Bronchial smooth muscle cell (primary cell): ENCODE data around the gene PALM3. TPM values are rescaled to one million over a fixed set of nuclear protein-coding genes. Genes with fewer than 3 reads are reported as not detected.

ENCODE experiments used
- total RNA-seq: library from RNA; depleted of rRNA; stranded (reverse); fragments of >200 nt; gene quantifications from 2 replicates; pipeline ENCODE4 v1.2.1, GENCODE V29; 2014

The PALM3 gene
- 0.16 and 0.17 TPM in 2 replicates for total RNA-seq

GRCh38 chr19:14061751-14062557, at the start of gene PALM3:
TSS of gene PALM3 (minus strand) at chr19:14062076. CDS start at chr19:14061980, 96 bp downstream.

GRCh38 chr19:14090509-14091080, 28.7 kb upstream of the PALM3 start, which contains the start of gene SAMD1:
TSS of gene SAMD1 (minus strand) at chr19:14090751.

GRCh38 chr19:14085309-14085995, 23.6 kb upstream of the PALM3 start, which contains the start of gene C19orf67:
TSS of gene C19orf67 (minus strand) at chr19:14085783. CDS start at chr19:14085627, 156 bp downstream.

GRCh38 chr19:14072535-14073260, 10.8 kb upstream of the PALM3 start, which contains the start of gene MISP3:
TSS of gene MISP3 (plus strand) at chr19:14072786. CDS start at chr19:14073310, 524 bp downstream.

GRCh38 chr19:14031719-14032480, 30.0 kb downstream of the PALM3 start, which contains the start of gene IL27RA:
TSS of gene IL27RA (plus strand) at chr19:14031762. CDS start at chr19:14031873, 111 bp downstream.

GRCh38 chr19:14027856-14028450, 33.9 kb downstream of the PALM3 start, which contains the start of gene RLN3:
TSS of gene RLN3 (plus strand) at chr19:14028148. CDS start at chr19:14028205, 57 bp downstream.

GRCh38 chr19:14006085-14006765, 55.7 kb downstream of the PALM3 start, which contains the start of gene RFX1:
TSS of gene RFX1 (minus strand) at chr19:14006320. CDS start at chr19:13993843, 12,477 bp downstream.

Other genes with a start within 250 kb of the PALM3 start
- gene NANOS3, start 184.9 kb downstream of the PALM3 start, total RNA-seq, result 0.43 TPM in 1 of 2 replicates, not detected in the other
- gene BRME1, start 156.0 kb downstream of the PALM3 start, total RNA-seq, result 0.32 TPM in 1 of 2 replicates, not detected in the other
- gene CC2D1A, start 155.9 kb downstream of the PALM3 start, total RNA-seq, result 4.7 and 6.6 TPM in 2 replicates
- 1.0 and 1.3 TPM in 2 replicates for gene PODNL1, start 123.7 kb downstream of the PALM3 start, total RNA-seq
- 4.6 and 7.6 TPM in 2 replicates for gene DCAF15, start 109.6 kb downstream of the PALM3 start, total RNA-seq
- 1.6 and 2.6 TPM in 2 replicates for gene RFX1, start 55.8 kb downstream of the PALM3 start, total RNA-seq
- not detected in 2 replicates for gene RLN3, start 33.9 kb downstream of the PALM3 start, total RNA-seq
- 0.26 and 1.6 TPM in 2 replicates for gene IL27RA, start 30.3 kb downstream of the PALM3 start, total RNA-seq
- 0.34 and 0.63 TPM in 2 replicates for gene MISP3, start 10.7 kb upstream of the PALM3 start, total RNA-seq
- not detected in 2 replicates for gene C19orf67, start 23.7 kb upstream of the PALM3 start, total RNA-seq
- 12.4 and 13.9 TPM in 2 replicates for gene SAMD1, start 28.7 kb upstream of the PALM3 start, total RNA-seq
- gene PRKACA, start 55.7 kb upstream of the PALM3 start, total RNA-seq, result 33.1 and 42.7 TPM in 2 replicates
- 0.43 and 0.95 TPM in 2 replicates for gene ASF1B, start 74.5 kb upstream of the PALM3 start, total RNA-seq
- gene ADGRL1, start 144.1 kb upstream of the PALM3 start, total RNA-seq, result 2.0 and 3.8 TPM in 2 replicates